HG03103 (cell line): ENCODE data around the gene NPRL2.
A peak's percentile ranks its signal among the peaks of the same experiment; 100 is the strongest.

ENCODE experiments used
- ATAC-seq: cut with Tn5 transposase; IDR thresholded peaks from one replicate; pipeline ENCODE4 v1.9.1; 2021; ENCODE audit warnings: low read depth; ENCODE audit not compliant: unreplicated experiment

NPRL2 gene

DNA sequence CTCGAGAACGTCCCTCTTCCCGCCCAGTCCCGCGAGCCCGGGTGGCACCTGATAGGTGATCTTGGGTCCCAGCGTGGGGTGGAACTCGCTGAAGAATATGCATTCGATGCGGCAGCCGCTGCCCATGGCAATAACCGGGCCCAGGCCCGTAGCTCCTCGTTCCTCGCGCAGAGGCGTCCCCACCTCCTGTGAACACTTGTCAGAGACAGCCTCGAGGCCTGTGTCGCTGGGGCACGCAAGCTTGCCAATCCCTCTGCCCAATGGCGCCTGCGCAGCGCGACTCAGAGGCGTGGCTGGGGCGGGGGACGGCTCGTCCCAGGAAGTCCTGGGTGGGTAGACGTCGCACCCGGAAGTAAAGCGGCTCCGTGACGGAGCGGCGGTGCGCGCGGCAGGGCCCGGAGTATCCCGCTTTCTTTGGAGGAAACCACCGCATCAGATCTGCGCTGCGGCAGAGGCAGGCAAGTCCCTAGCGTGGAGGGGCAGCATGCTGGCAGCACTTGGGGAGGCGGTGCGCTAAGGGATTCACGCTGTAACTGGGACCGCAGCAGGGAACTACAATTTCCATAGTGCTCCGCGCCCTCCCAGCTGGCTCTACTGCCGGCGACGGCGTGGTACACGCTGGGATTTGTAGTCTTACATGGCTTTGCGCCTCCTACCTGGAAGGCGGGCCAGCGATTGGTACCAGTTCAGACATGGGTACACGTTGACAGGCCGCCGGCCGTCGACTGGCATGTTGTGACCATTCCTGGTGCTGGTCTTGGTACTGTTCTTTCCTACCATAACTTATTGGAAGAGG, at the start of gene NPRL2, which contains the start of gene CYB561D2:
NPRL2 (minus strand) TSS at position 249 of the 796 bp plus-strand sequence; CDS start at position 126, 123 bp downstream.
CYB561D2 (plus strand) TSS at position 336 of the 796 bp plus-strand sequence. CDS start 572 bp downstream, outside the sequence.
- peak; percentile 75 for ATAC-seq

DNA sequence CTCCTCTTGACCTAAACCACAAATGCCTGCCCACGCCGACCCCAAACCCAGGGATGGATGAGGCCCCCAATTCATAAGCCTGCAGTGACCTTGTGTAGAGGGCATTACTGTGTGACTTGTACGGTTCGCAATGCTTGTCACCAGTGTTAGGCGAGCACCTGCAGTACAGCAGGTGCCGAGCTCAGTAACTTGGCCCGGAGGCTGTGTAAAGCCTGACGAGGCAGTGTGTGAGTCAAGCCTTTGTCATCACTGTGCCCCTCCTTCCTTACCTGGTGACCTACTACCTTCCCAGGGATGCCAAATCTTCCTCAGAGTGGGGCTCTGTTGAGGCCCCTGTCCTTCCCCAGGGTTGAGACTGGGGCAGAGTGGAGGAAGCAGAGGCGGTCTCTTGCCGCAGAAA, 45.9 kb upstream of the NPRL2 start:
- no peak for ATAC-seq

DNA sequence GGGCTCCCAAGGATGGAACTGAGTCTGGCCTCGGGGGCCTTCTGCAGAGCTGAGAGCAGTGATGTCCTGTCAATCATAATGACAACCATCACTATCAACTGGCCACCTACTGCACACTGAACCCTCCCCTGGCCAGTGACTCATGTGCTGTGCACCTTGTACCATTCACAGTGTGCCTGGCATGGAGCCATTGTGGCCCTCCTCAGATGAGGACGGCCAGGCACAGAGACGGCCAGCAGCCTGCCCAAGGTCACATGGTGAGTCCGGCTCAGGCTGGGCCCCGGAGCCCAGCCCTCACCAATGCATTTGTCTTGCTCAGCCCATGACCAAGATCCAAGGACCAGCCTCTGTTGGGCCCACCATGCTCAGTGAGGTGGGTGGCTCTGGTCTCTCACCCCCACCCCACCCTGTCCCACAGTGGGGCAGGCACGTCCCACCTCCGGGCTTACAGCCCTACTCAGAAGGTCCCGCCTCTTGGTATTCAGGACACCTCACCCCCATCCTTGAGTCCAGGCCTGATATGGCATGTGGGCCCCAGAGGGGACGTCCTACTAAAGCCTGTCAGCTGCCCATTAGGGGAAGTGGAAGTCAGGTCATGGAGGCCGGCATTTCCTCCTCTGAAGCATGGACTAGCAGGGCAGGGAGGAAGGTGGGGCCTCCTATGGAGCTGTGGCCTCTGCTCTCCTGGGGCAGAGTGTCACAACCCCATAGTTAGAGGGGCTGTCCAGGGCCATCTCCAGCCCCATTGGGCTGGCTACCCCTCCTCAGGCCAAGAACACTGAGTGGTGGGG, 44.7 kb upstream of the NPRL2 start:
- ATAC-seq: no peak

DNA sequence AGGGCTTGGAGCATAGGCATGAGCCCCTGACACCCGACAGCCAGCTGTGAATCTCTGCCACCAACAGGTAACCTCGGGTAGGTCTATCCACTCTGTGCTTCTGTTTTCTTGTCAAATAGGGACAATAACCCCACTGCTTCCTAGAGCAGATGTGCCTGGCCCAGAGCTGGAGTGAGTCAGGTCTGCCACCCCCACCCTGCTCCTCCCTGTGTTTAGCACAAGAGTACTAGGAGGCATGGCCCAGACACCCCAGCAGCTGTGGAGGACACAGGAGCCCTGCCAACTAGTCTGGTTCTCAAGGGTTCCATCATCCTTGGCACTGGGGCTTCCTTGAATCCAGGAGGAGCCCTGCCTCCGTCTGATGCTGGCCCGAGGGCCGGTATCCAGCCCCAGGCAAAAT, 42.5 kb upstream of the NPRL2 start:
- ATAC-seq: no peak

DNA sequence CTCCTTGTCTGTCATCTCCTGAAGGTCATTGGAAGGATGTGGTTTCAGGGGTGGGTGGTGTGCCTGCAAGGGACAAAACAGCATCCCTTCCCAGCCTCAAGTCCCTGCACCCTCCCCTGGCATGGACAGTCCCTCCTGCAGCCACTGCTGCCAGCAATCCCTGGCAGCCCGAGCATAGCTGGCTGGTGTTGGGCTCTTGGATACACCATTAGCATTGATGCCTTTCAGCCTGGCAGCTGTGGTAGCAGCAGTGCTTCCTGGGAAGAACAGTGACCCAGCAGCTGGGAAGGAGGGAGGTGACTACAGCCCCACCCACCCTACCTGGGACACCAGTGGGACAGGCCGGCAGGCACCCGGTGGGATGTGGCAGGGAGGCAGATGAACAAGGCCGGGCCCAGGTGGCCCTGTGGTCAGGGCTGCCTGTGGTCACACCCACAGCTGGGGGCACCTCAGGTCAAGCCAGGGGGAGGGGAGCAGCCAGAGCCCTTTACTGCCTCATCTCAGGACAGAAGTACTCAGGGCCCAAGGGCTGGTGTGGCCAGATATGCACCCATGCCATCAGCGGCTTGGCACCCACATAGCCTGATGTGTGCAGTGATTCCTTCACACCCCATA, 41.6 kb upstream of the NPRL2 start:
- ATAC-seq: no peak

DNA sequence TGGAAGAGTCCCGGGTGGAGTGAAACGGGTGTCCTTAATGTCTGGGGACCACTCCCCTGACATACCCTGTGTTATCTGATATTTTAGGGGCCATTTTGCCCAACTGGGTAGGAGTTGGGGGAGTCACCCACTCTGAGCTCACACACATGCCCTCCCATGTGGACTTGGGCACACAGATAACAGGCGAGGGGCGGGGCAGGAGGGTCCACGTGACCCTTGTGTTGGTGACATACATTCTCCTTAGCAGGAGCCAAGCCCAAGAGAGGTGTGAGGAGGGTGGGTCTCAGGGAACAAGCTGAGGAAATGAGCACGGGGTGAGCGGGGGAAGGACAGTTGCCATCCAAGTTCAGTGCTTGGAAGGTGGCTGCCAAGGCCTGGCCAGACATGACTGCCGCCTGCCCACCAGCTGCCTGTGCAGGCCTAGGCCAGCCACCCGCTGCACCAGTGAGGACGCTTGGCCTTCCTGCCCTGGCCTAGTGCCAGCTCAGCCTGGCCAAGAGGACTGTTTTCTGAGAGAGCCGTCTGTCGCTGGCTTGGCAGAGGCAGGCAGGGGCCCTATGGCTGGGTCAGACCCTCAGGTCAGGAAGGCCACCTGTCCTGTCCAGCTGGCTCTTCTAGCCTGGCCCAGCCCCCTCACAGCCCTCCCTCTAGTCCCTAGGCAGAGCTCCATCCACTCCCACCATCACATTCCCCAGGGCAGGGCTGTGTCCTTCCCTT, 40.1 kb upstream of the NPRL2 start:
- no peak for ATAC-seq

DNA sequence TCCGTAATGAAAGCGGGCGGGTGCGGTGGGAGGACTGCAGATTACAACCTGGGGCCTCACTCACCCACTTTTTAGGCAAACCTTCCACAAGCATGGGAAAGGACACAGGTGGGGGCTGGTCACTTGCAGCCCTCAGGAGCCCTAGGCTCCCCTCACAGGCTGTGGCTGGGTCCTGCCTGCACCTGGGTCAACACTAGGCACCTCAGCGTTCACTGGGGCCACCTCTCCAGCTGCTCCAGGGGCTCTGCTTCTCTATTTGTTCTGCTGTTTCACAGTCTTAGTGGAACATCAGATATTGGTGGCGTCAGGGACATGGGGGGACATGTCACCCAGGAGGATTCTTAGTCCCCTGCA, 38.8 kb upstream of the NPRL2 start:
- ATAC-seq: no peak

DNA sequence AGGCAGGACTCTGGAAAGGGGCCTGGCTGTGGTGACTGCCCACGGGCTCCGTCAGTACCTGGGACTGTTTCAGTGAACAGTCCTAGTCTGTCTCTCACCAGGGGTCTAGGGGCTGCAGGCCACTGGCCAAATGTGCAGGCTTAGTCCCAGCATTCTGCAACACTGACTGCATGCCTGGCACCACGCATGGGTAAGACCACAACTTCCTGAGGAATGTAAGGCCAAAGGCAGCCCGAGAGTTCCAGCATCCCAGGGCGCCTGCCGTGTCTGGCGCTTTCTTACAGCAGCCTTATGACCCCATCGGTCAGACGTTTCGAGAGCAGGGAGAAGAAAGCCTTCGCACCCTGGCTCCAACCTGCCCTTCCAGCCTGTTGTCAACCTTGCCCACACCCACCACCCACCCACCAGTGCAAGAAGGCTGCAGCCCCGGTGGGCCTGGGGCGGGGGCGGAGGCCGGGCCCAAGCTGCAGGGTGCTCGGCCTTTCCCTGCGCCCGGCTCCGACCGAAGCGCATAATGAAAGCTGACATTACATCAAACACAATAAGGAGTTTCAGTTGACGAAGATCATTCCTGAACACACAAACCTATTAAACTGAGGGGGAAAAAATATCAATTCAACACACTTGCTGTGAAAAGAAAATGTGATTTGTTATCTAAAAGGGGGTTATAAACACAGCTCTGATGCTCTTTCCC, 38.3 kb upstream of the NPRL2 start:
- no peak for ATAC-seq

DNA sequence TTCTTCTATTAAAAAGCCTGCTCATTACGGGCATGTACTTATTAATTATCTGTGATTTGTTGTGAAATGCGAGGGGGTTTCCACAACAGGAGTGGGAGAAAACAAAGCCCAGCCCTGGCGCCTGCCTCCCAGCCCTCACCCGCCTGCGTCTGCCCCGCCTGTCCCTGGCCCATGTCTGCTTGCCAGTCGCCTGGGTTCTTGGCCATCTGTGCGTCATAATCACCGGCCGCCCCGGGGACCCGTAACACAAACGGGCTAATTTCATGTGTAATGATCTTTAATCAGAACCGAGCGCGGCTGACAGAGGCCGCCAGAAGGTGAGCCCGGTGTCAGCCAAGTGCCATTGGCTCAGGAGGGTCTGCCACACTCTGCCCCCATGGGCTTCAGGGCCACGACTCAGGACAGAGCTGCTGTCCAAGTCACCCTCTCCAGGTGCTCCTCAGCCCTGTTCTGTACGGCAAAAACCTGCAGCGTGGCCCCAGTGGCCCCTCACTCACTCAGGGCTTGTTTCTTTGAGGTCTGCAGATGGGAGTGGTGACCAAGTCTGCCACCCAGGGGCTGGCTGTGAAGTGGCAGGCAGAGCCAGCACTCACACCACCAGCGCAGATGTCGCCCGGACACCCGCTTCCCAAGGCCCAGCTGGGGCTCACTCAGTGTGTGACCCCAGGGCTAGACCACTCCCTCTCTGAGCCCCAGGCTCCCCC, 37.6 kb upstream of the NPRL2 start:
- no peak for ATAC-seq

DNA sequence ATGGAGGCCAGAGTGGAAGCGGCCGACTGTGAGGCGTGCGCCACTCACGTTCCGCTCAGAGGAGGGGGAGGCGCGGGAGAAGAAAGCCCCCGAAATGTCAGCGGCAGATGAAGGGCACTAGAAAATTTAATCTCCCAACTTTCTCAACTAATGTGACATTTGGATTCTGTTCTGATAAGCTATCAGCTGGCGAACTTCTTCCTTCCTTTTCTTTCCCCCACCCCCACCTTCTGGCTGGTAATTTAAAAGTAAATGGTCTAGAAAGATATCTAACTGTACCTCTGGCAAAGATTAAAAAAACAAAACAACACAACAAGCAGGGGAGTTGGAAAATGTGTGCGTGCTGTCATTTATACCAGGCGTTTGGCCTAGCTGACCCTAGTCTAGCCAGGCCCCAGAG, 35.2 kb upstream of the NPRL2 start:
- ATAC-seq: no peak

DNA sequence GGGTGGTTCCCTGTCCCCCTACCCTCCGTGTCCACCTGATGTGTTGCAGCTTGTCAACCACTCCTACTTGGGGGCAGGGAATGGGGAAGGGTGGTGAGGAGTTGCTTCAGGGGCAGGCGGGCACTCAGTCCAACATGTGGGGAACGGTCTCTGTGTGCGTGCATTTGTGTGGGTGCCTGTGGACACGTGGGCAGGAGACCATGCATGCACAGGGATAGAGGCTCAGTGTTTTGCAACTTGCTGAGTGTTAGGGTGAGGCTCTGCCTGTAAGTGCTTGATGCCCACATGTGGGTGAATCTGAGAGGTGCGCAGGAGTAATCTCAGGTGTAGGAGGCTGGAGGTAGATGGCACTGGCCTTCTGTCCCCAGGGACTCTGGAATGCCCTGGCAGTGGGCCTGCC, 33.2 kb upstream of the NPRL2 start:
- ATAC-seq: no peak

DNA sequence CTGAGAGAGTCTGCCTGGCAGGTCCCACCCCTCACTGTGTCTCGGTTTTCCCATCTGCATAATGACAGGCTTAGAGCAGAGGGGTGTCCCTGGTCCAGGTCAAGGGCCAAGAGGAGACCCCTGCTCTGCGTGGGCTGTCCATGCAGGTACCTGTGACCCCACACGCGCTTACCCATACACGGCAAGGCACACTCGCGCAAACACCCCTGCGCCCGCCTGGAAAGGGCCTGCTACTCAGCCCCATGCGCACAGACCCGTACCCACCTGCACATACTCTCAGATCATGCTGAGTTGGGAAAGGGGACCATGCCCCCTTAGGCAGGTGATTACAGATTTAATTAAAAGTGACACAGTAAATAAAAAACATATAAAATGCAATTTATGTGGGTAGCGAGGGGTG, 32.1 kb upstream of the NPRL2 start:
- ATAC-seq: no peak

DNA sequence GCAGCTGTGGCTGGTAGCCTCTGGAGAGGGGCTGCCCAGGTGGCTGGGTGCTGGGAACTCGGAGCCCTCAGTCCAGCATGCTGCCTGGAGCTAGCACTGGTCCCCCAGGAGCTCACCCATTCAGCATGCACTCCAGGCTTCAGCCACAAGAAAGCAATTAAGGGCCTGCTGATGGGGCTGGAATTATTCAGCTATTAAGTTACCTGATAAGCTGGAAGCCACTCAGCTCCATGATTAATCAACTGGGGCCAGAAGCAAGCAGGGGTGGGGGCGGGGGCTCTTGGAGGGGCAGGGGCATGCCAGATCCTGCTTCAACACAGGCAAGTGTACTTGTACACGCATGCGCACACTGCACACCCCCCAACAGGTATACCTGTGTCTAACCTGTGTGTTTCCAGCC, 30.8 kb upstream of the NPRL2 start:
- no peak for ATAC-seq

DNA sequence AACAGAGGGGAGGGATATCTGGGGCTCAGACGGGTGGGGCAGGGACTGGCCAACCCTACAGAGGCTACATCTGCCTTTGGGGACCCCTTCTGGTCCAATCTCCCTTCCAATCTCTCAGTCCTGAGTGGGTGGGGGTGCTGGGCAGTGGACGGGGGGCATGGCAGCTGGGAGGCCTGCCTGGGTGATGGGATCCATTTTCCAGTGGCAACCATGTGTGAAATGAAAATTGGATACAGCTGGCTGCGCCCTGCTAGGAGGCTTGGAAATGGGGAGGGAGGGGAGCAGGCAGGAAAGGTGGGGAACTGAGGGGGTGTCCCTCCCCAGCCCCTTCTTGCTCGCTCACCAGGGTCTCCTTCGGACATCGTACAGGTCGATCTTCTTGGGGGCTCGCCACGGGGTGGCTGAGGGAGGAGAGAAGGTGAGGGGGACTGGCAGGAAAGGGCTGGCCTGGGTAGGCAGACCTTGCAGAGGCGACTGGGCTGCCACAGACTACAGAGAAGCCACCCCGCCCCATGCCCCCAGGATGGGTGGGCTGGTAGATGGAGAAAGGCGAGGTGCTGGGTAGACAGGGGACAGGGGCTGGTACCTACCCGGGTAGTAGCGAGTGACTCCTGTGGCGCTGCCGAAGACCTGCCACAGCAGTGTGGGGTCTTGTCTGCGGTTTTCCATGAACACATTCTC, 30.0 kb upstream of the NPRL2 start:
- ATAC-seq: no peak

DNA sequence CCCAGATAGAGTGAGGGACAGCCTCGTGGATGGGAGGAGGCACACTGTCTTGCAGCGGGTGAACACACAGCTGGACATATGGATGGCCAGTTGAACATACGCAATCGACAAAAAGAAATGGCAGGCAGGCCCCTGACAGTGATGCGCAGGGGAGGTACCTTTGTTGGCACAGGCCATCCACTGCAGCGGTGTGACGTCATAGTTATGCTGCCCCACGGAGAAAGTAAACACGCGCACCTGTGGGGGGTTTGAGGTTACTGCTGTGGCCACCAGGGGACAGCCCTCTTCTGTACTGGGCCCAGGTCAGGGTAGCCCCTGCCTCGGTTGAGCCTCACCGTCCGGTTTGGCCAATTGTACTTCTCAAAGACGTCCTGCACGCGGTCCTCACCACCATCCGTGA, 28.2 kb upstream of the NPRL2 start:
- ATAC-seq: no peak

DNA sequence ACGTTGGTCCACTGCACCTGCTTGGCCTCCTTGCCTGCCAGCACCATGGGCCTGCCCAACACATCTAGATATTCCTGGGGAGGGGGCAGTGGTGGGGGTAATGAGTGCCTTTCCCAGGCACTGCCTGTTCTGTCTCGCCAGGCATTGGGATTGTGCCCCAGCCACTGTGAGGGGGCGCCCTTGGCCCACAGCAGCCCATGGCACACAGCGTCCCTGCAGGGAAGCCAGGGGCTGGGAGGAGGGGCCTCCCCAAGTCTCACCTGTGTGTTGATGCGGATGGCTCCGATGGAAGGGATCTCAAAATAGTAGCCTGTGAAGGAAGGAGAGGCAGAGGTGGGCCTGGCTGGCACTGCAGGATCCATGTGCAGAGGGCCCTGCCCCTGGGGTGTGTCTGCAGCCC, 27.4 kb upstream of the NPRL2 start:
- no peak for ATAC-seq

DNA sequence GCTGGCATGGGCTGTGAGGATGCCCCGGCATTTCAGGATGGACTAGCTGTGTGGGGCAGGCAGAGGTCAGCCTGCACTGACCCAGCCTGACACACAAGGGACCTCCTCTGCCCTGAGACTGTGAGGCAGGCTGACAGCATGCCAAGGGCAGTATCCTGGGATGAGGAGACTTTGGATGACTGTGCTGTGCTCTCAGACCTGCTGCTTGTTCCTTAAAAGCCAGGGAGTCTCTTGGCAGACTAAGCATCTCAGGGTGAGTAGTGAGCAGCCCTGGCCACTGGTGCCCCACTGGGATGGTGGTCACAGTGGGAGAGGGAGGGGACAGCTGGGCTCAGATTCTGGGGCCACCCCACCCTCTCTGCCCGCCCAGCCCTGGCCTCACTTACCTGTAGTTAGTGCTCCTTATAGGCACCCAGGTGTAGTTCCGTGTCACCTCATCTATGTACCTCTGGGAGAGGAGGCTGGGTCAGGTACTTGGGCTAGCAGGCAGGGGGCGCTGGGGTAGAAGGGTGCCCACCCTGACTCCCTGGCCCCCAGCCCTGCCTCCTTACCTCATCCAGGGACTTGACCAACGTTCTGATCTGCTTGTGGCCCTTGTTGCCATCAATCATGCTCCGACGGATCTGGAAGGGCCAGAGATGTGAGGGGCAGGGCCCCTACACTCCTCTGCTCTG, 24.8 kb upstream of the NPRL2 start:
- ATAC-seq: no peak

DNA sequence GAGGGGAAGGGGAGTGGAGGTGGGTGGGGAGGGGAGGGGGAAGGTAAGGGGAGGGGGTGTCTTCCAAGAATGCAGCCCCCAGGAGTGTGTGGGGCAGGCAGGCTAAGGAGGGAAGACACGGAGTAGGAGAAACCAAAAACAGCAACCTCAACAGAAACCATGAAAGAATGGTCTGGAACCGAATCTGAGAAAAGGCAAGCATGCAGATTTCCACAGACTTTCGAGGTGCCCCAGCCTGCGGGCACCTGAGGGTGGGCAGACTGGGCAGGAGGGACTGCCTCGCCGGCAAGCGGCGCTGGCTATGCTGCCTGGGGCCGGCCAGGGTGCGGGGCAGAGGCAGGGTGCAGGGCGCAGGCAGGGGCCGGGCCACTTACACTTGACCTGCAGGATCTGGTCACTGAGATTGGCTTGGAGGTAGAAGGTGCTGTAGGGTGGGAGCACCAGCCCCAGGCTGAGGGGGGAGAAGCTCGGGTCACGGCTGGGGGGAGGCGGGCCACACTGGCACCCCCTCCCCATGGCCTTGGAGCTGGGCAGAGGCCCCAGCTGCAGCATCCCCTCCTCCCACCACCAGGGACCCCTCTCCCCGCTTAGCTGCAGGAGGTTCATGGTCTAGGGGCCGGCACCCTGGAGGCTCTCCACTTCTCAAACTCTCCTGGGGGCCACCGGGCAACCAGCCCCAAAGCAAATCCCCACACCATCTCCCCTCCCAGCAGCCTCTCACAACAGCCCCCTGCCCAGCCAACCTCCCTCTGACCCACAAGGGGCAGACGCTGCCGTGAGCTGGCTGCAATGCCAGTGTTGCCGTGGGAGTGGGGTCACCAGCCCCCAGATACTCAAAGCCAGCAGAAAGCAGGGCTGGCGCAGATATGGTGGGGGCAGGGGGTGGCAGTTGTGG, 24.0 kb upstream of the NPRL2 start:
- no peak for ATAC-seq
